GM12878 (cell line): ENCODE measurements around the gene RCAN2. TPM values are rescaled to one million over a fixed set of nuclear protein-coding genes. Genes with fewer than 3 reads are reported as not detected.

Experiments
- ATAC-seq: fragments of 200-7000 bp; cut with Tn5 transposase; 3 replicates; pipeline ENCODE4 v1.9.1; 2020; ENCODE audit warnings: mild to moderate bottlenecking, moderate library complexity
- BruUV-seq: library from RNA; stranded (reverse); fragments of 400-500 nt; replicated peaks from 2 replicates; lab custom pipeline; 2021; lab: Mats Ljungman, UMichigan
- CTCF ChIA-PET: fragments of 300-600 bp; sonication (Branson Sonifier 250); formaldehyde crosslinking; extraction: SDS; loops from one replicate; lab custom pipeline; 2021; ENCODE audit warnings: inconsistent platforms; lab: Yijun Ruan, JAX
- POLR2A ChIA-PET: fragments of 350-600 bp; formaldehyde crosslinking; extraction: SDS; loops from one replicate; lab custom pipeline; 2021; ENCODE audit warnings: inconsistent platforms; lab: Charles Lee
- RAD21 ChIA-PET: fragments of 300-600 bp; sonication (Branson Sonifier 250); formaldehyde crosslinking; loops from one replicate; lab custom pipeline; 2023; ENCODE audit warnings: antibody characterized with exemption; ENCODE audit not compliant: unreplicated experiment; lab: Charles Lee
- SMC1A ChIA-PET: fragments of 300-600 bp; sonication (Branson Sonifier 250); formaldehyde crosslinking; loops from one replicate; lab custom pipeline; 2023; ENCODE audit not compliant: unreplicated experiment, uncharacterized antibody; lab: Charles Lee
- DNase-seq: peaks from one replicate; pipeline ENCODE4 v3.0.0-alpha.2; 2011; ENCODE audit warnings: low read depth, low spot score
- FAIRE-seq: peaks from 3 replicates; lab custom pipeline; 2011; peaks lifted over from hg19 to GRCh38; lab: Jason Lieb, UNC
- H2AFZ ChIP-seq: 2 replicates; pipeline ENCODE4 v1.6.0; 2011; ENCODE audit warnings: low read depth, low read length, control low read depth; ENCODE audit not compliant: control insufficient read depth
- H3K27ac ChIP-seq: 2 replicates; pipeline ENCODE4 v1.5.1; 2011; ENCODE audit warnings: control low read depth; ENCODE audit not compliant: control insufficient read depth, insufficient read depth
- H3K27me3 ChIP-seq, 2 experiments: replicated peaks in 1 of 2; 2 replicates each; pipeline versions ENCODE4 v1.6.0 to v1.6.1; 2011; ENCODE audit warnings: low read length in 1 of 2; ENCODE audit not compliant: control insufficient read depth in 2 of 2, insufficient read depth in 2 of 2
- H3K36me3 ChIP-seq, 2 experiments: 2 replicates each; pipeline ENCODE4 v1.5.1; 2011; ENCODE audit warnings: low read length in 1 of 2; ENCODE audit not compliant: control insufficient read depth in 2 of 2, insufficient read depth in 2 of 2
- H3K4me1 ChIP-seq: 2 replicates; pipeline ENCODE4 v1.6.1; 2011; ENCODE audit warnings: mild to moderate bottlenecking, low read length, moderate library complexity, mixed read lengths; ENCODE audit not compliant: control insufficient read depth, insufficient read depth
- H3K4me2 ChIP-seq: 2 replicates; pipeline ENCODE4 v1.6.0; 2011; ENCODE audit warnings: control low read depth; ENCODE audit not compliant: control insufficient read depth, insufficient read depth
- H3K4me3 ChIP-seq: fragments of 200-600 bp; sonication (generic); 2 replicates; pipeline ENCODE4 v1.5.1; 2016
- H3K79me2 ChIP-seq: 2 replicates; pipeline ENCODE4 v1.6.0; 2011; ENCODE audit warnings: low read length; ENCODE audit not compliant: control insufficient read depth, insufficient read depth
- H3K9ac ChIP-seq: 2 replicates; pipeline ENCODE4 v1.8.0; 2011; ENCODE audit warnings: low read length, control low read depth, mixed read lengths; ENCODE audit not compliant: control insufficient read depth, insufficient read depth
- H3K9me3 ChIP-seq: replicated peaks from 3 replicates; pipeline ENCODE4 v1.5.1; 2011; ENCODE audit warnings: mild to moderate bottlenecking, low read length; ENCODE audit not compliant: control insufficient read depth, insufficient read depth
- H4K20me1 ChIP-seq: 2 replicates; pipeline ENCODE4 v1.6.0; 2011; ENCODE audit not compliant: control insufficient read depth, insufficient read depth
- BRCA1 ChIP-seq: IDR thresholded peaks from 2 replicates; pipeline ENCODE4 v1.6.1; 2011; ENCODE audit warnings: low read depth, low read length, improper control_type of control experiment
- CUX1 ChIP-seq: IDR thresholded peaks from 2 replicates; pipeline ENCODE4 v1.6.1; 2012; ENCODE audit warnings: improper control_type of control experiment, low read depth, low read length; ENCODE audit not compliant: insufficient replicate concordance
- WGBS: methylation state at CpG from one replicate; pipeline ENCODE4 v1.1.6; 2016; ENCODE audit warnings: low lambda C conversion rate; ENCODE audit not compliant: insufficient replicate concordance, insufficient coverage; ENCODE audit errors: missing lambda C conversion rate; 5-methylcytosine and 5-hydroxymethylcytosine counted together
- in situ Hi-C: fragments of 300-500 bp; cut with MboI; formaldehyde crosslinking; loops from 9 replicates; pipeline ENCODE4 v1.14.3; 2018; ENCODE audit warnings: mixed read lengths
- intact Hi-C: fragments of 100-400 bp; cut with micrococcal nuclease; formaldehyde crosslinking; loops from one replicate; pipeline ENCODE4 v1.14.2; 2022; ENCODE audit not compliant: unreplicated experiment
- polyA plus RNA-seq, 11 experiments: library from polyadenylated mRNA; depleted of rRNA in 4 of 11; unstranded in 6 of 11; stranded (reverse) in 5 of 11; fragments of >200 nt; fragmentation: Nextera tagmentation in 4 of 11; fragmentation: Illumina TruSeq in 1 of 11; extraction: Ambion mirVana in 4 of 11; extraction: Trizol in 1 of 11; gene quantifications; 1 replicate in 1 of 11; 2 replicates in 10 of 11; pipeline versions ENCODE4 v1.2.1 to v1.2.3, GENCODE V29; 2011 to 2016; ENCODE audit warnings: inconsistent platforms in 2 of 11, missing spikeins in 2 of 11, low read depth in 1 of 11
- total RNA-seq, 4 experiments: library from RNA; depleted of rRNA in 3 of 4; stranded (reverse); fragments of >200 nt in 3 of 4; fragmentation: Illumina TruSeq in 1 of 4; extraction: Trizol in 1 of 4; gene quantifications; 2 replicates each; pipeline versions ENCODE4 v1.2.1 to v1.2.3, GENCODE V29; 2013 to 2021
- TF ChIP-seq, protein P1 (sequence below): fragments of 450-650 bp; conservative IDR thresholded peaks from 2 replicates; pipeline ENCODE4 v1.6.1; 2017; ENCODE audit warnings: mild to moderate bottlenecking, moderate library complexity

Gene RCAN2
- total and polyA plus RNA-seq, 10 of the 15 experiments (the other 5 are each of a cell fraction or from before 2014, with no cell fraction given), result 0.06 TPM; not detected in 9

GRCh38 chr6:46215777-46216176 is 275.5 kb downstream of the RCAN2 start (continued):
- TF ChIP-seq BRCA1 (no peak), CUX1 (no peak)

DNA sequence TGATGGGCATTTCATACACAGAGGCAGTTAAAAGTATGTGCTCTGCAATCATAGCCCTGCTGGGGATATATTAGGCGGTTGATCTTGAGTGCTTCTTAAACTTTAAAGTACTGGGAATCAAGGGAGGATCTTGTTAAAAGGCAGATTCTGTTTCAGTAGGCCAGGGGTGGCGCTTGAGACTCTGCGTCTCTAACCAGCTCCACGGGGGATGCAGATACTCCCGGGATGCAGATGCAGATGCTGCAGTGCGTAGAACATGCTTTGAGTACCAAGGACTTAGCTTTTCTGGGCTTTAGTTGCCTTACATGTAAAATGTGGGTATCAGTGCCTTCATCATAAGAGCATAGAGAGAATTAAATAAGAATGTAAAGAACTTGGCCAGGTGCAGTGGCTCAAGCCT is 276.0 kb downstream of the RCAN2 start:
- 79% methylated on average over 6 of the region's 6 CpGs for WGBS
- FAIRE-seq (no peak), DNase-seq (no peak)
- Histone ChIP-seq H2AFZ (no peak overlapping the region), H3K9me3 (peaks cover 3% of the 10 kb centered on the region; the same call in 2 of the 3 replicates), H3K36me3 (no peaks in the 10 kb centered on the region), H3K4me1 (peaks cover 26% of the 10 kb centered on the region), H3K9ac (no peak overlapping the region), H3K27me3 (no peaks in the 10 kb centered on the region), H3K4me2 (no peak overlapping the region)
- ChIA-PET POLR2A (interaction anchor here (0.7 to 1.1 kb wide), 2 partner anchors 86 to 467 kb away, joined by 4 to 5 read pairs; partner anchors contain the start of gene ENPP4), RAD21 (interaction anchor here (1.0 kb wide), 1 partner anchor 125 kb away, joined by 5 read pairs; no protein-coding TSS in a partner anchor), CTCF (no interaction called here), SMC1A (interaction anchor here (0.6 to 1.2 kb wide), 3 partner anchors 77 to 163 kb away, joined by 3 to 5 read pairs (median 4); no protein-coding TSS in a partner anchor)
- in situ Hi-C loops, result no loop called here
- TF ChIP-seq, protein P1, sequence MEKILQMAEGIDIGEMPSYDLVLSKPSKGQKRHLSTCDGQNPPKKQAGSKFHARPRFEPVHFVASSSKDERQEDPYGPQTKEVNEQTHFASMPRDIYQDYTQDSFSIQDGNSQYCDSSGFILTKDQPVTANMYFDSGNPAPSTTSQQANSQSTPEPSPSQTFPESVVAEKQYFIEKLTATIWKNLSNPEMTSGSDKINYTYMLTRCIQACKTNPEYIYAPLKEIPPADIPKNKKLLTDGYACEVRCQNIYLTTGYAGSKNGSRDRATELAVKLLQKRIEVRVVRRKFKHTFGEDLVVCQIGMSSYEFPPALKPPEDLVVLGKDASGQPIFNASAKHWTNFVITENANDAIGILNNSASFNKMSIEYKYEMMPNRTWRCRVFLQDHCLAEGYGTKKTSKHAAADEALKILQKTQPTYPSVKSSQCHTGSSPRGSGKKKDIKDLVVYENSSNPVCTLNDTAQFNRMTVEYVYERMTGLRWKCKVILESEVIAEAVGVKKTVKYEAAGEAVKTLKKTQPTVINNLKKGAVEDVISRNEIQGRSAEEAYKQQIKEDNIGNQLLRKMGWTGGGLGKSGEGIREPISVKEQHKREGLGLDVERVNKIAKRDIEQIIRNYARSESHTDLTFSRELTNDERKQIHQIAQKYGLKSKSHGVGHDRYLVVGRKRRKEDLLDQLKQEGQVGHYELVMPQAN, result no peak
- TF ChIP-seq, all 136 proteins: peak for 0
- no peak overlapping the region for H3K4me3 ChIP-seq
- H4K20me1 ChIP-seq, result no peaks in the 10 kb centered on the region
- ATAC-seq, result no peak
- H3K27ac ChIP-seq, result no peak overlapping the region
- intact Hi-C loops, result no loop called here
- H3K79me2 ChIP-seq, result no peaks in the 10 kb centered on the region
- no TSS peak for BruUV-seq
